HEK293T (cell line): ENCODE data around the gene EIF5A.

Experiments
- CTCF ChIA-PET: fragments of 350-600 bp; formaldehyde crosslinking; extraction: SDS; loops from one replicate; lab custom pipeline; 2021; ENCODE audit warnings: antibody characterized with exemption, inconsistent platforms; lab: Yijun Ruan, JAX
- POLR2A ChIA-PET: fragments of 350-600 bp; formaldehyde crosslinking; extraction: SDS; loops from one replicate; lab custom pipeline; 2020; ENCODE audit warnings: antibody characterized with exemption, inconsistent platforms; lab: Yijun Ruan, JAX
- DNase-seq: peaks from one replicate; pipeline ENCODE4 v3.0.0; 2012; ENCODE audit warnings: mixed read lengths; ENCODE audit errors: extremely low spot score
- ARNT ChIP-seq: fragments of 450-650 bp; IDR thresholded peaks from 2 replicates; pipeline ENCODE4 v1.6.1; 2017; ENCODE audit warnings: mild to moderate bottlenecking
- BHLHE40 ChIP-seq: fragments of 450-650 bp; IDR thresholded peaks from 2 replicates; pipeline ENCODE4 v1.6.1; 2016; ENCODE audit warnings: mild to moderate bottlenecking, moderate library complexity, borderline replicate concordance
- CTBP1 ChIP-seq: fragments of 450-650 bp; IDR thresholded peaks from 2 replicates; pipeline ENCODE4 v1.6.1; 2016; ENCODE audit warnings: borderline replicate concordance
- ELF4 ChIP-seq: fragments of 450-650 bp; IDR thresholded peaks from 2 replicates; pipeline ENCODE4 v1.6.1; 2017; ENCODE audit warnings: antibody characterized with exemption
- FOXA1 ChIP-seq: fragments of 450-650 bp; IDR thresholded peaks from 2 replicates; pipeline ENCODE4 v1.6.1; 2016; ENCODE audit warnings: mild to moderate bottlenecking
- FOXK2 ChIP-seq: fragments of 450-650 bp; IDR thresholded peaks from 2 replicates; pipeline ENCODE4 v1.6.1; 2016; ENCODE audit warnings: mild to moderate bottlenecking
- FOXM1 ChIP-seq: fragments of 450-650 bp; IDR thresholded peaks from 2 replicates; pipeline ENCODE4 v1.6.1; 2017; ENCODE audit warnings: mild to moderate bottlenecking, borderline replicate concordance
- HDGF ChIP-seq: fragments of 450-650 bp; IDR thresholded peaks from 2 replicates; pipeline ENCODE4 v1.6.1; 2017; ENCODE audit warnings: antibody characterized with exemption, borderline replicate concordance
- L3MBTL2 ChIP-seq: fragments of 450-650 bp; conservative IDR thresholded peaks from 2 replicates; pipeline ENCODE4 v1.6.1; 2016; ENCODE audit warnings: mild to moderate bottlenecking
- LEF1 ChIP-seq: fragments of 450-650 bp; IDR thresholded peaks from 2 replicates; pipeline ENCODE4 v1.6.1; 2017; ENCODE audit warnings: mild to moderate bottlenecking, borderline replicate concordance
- NFRKB ChIP-seq: fragments of 450-650 bp; IDR thresholded peaks from 2 replicates; pipeline ENCODE4 v1.6.1; 2016; ENCODE audit warnings: mild to moderate bottlenecking, moderate library complexity
- PKNOX1 ChIP-seq: fragments of 450-650 bp; IDR thresholded peaks from 2 replicates; pipeline ENCODE4 v1.6.1; 2016
- SP1 ChIP-seq: fragments of 450-650 bp; IDR thresholded peaks from 2 replicates; pipeline ENCODE4 v1.6.1; 2017
- SUZ12 ChIP-seq: fragments of 450-650 bp; IDR thresholded peaks from 2 replicates; pipeline ENCODE4 v1.6.1; 2016; ENCODE audit warnings: mild to moderate bottlenecking
- TARDBP ChIP-seq: fragments of 450-650 bp; IDR thresholded peaks from 2 replicates; pipeline ENCODE4 v1.6.1; 2016
- ZNF384 ChIP-seq: fragments of 450-650 bp; IDR thresholded peaks from 2 replicates; pipeline ENCODE4 v1.6.1; 2016

Gene EIF5A

GRCh38 chr17:7341842-7342241 lies 34.4 kb downstream of the EIF5A start:
- ChIA-PET CTCF (interaction anchor here (0.6 kb wide), 1 partner anchor 331 kb away, joined by 3 read pairs; no protein-coding TSS in a partner anchor), POLR2A (interaction anchor here (1.0 to 1.2 kb wide), 2 partner anchors 9 to 12 kb away, joined by 3 to 6 read pairs; partner anchors contain the start of gene NEURL4)
- TF ChIP-seq HDGF = no peak
- no peak for TF ChIP-seq ARNT
- no peak for TF ChIP-seq SP1
- no peak for TF ChIP-seq BHLHE40
- no peak for TF ChIP-seq SUZ12
- no peak for TF ChIP-seq FOXM1
- no peak for DNase-seq

GRCh38 chr17:7343250-7343649 lies 35.8 kb downstream of the EIF5A start:
- no peak for DNase-seq
- TF ChIP-seq PKNOX1 (no peak), CTBP1 (no peak), NFRKB (no peak), FOXK2 (no peak), ELF4 (no peak), ZNF384 (no peak), LEF1 (no peak), FOXA1 (no peak), L3MBTL2 (no peak), ARNT (no peak), SP1 (no peak), HDGF (no peak), BHLHE40 (no peak), TARDBP (no peak), SUZ12 (no peak), FOXM1 (no peak)
- ChIA-PET CTCF (no interaction called here), POLR2A (no interaction called here)

- DNase-seq = no peak
- CTCF ChIA-PET = no interaction called here
Observed at GRCh38 chr17:7346761-7347614, 39.6 kb downstream of the EIF5A start.

GRCh38 chr17:7347630-7348477 lies 40.4 kb downstream of the EIF5A start:
- CTCF ChIA-PET = no interaction called here
- POLR2A ChIA-PET = interaction anchor here (1.0 to 2.0 kb wide), 3 partner anchors 19 to 36 kb away, joined by 3 to 7 read pairs (median 3); partner anchors contain the start of gene NEURL4
- no peak for DNase-seq
- no peak for TF ChIP-seq FOXK2
- TF ChIP-seq FOXA1 = no peak
- no peak for TF ChIP-seq NFRKB
- no peak for TF ChIP-seq TARDBP
- no peak for TF ChIP-seq CTBP1
- no peak for TF ChIP-seq SUZ12
- TF ChIP-seq SP1 = no peak
- no peak for TF ChIP-seq L3MBTL2
- TF ChIP-seq ARNT = no peak

More at GRCh38 chr17:7346761-7347614, 39.6 kb downstream of the EIF5A start:
- POLR2A ChIA-PET = interaction anchor here (1.0 kb wide), 1 partner anchor 18 kb away, joined by 3 read pairs; the partner anchor contains the start of gene NEURL4
- TF ChIP-seq SP1 (no peak), L3MBTL2 (no peak), CTBP1 (no peak), BHLHE40 (no peak)

- POLR2A ChIA-PET = interaction anchor here (1.1 to 2.0 kb wide), 3 partner anchors 19 to 37 kb away, joined by 3 to 7 read pairs (median 7); partner anchors contain the start of gene NEURL4
- CTCF ChIA-PET = interaction anchor here (1.7 kb wide), 1 partner anchor 19 kb away, joined by 5 read pairs; the partner anchor contains the start of gene NEURL4
Observed at GRCh38 chr17:7348478-7349242, 41.2 kb downstream of the EIF5A start.

More at GRCh38 chr17:7348478-7349242, 41.2 kb downstream of the EIF5A start:
- no peak for TF ChIP-seq PKNOX1
- TF ChIP-seq BHLHE40 = no peak
- TF ChIP-seq HDGF = no peak
- TF ChIP-seq SUZ12 = no peak
- no peak for TF ChIP-seq CTBP1
- TF ChIP-seq FOXA1 = no peak
- TF ChIP-seq NFRKB = no peak
- no peak for DNase-seq
